ENCODE results near the gene XKR3. TPM values are rescaled to one million over a fixed set of nuclear protein-coding genes. Genes with fewer than 3 reads are reported as not detected.
"Not testable (repeated sequence)": the region's sequence is repeated elsewhere in the genome, so short reads cannot be mapped to it uniquely, and the experiment has no call there.

XKR3 gene
- not detected for total RNA-seq

- peak within 1 kb of the TSS; percentile 35 for H3K27ac Mint-ChIP-seq
- H3K27me3 Mint-ChIP-seq = no peaks in the 10 kb centered on the region
- peaks cover 1% of the 10 kb centered on the region for H3K9me3 Mint-ChIP-seq
- peak within 1 kb of the TSS; percentile 49 for H3K4me3 Mint-ChIP-seq
- peaks cover 20% of the 10 kb centered on the region for H3K4me1 Mint-ChIP-seq
- no peaks in the 10 kb centered on the region for H3K36me3 Mint-ChIP-seq
- DNase-seq = no peak
Observed at GRCh38 chr22:16824716-16825687, at the start of gene XKR3. Gene XKR3, minus strand, starts transcription at chr22:16825411. Its CDS starts 17,338 bp downstream, at chr22:16808073.

- not testable (repeated sequence) for H3K4me1 Mint-ChIP-seq, H3K27ac Mint-ChIP-seq, H3K27me3 Mint-ChIP-seq, H3K36me3 Mint-ChIP-seq, H3K9me3 Mint-ChIP-seq, H3K4me3 Mint-ChIP-seq, DNase-seq
Observed at GRCh38 chr22:16869640-16870039, 44.4 kb upstream of the XKR3 start.

GRCh38 chr22:16866167-16866566 lies 41.0 kb upstream of the XKR3 start:
- Mint-ChIP-seq H3K9me3 (peaks cover 3% of the 10 kb centered on the region), H3K36me3 (no peaks in the 10 kb centered on the region), H3K27ac (no peak overlapping the region), H3K4me1 (no peaks in the 10 kb centered on the region), H3K4me3 (no peak overlapping the region), H3K27me3 (no peaks in the 10 kb centered on the region)
- DNase-seq = no peak

GRCh38 chr22:16856851-16857250 lies 31.6 kb upstream of the XKR3 start:
- DNase-seq, H3K9me3 Mint-ChIP-seq, H3K36me3 Mint-ChIP-seq, H3K27ac Mint-ChIP-seq, H3K4me1 Mint-ChIP-seq, H3K27me3 Mint-ChIP-seq, H3K4me3 Mint-ChIP-seq: not testable (repeated sequence)

GRCh38 chr22:16854631-16855030 lies 29.4 kb upstream of the XKR3 start:
- no peaks in the 10 kb centered on the region for H3K9me3 Mint-ChIP-seq

GRCh38 chr22:16851268-16851996 lies 26.2 kb upstream of the XKR3 start:
- not testable (repeated sequence) for H3K4me1 Mint-ChIP-seq, H3K36me3 Mint-ChIP-seq, H3K4me3 Mint-ChIP-seq, H3K9me3 Mint-ChIP-seq, H3K27ac Mint-ChIP-seq, DNase-seq
- H3K27me3 Mint-ChIP-seq = peaks cover 14% of the 10 kb centered on the region

More at GRCh38 chr22:16854631-16855030, 29.4 kb upstream of the XKR3 start:
- Mint-ChIP-seq H3K4me1 (no peaks in the 10 kb centered on the region), H3K4me3 (no peak overlapping the region), H3K36me3 (no peaks in the 10 kb centered on the region), H3K27ac (no peak overlapping the region), H3K27me3 (peaks cover 11% of the 10 kb centered on the region)
- DNase-seq = no peak

- Mint-ChIP-seq H3K4me1 (no peaks in the 10 kb centered on the region), H3K27ac (no peak overlapping the region), H3K36me3 (no peaks in the 10 kb centered on the region), H3K9me3 (peaks cover 2% of the 10 kb centered on the region), H3K27me3 (peaks cover 10% of the 10 kb centered on the region), H3K4me3 (no peak overlapping the region)
- DNase-seq = no peak
Observed at GRCh38 chr22:16847271-16847670, 22.1 kb upstream of the XKR3 start.

- no peak for DNase-seq
- Mint-ChIP-seq H3K27me3 (peaks cover 3% of the 10 kb centered on the region), H3K36me3 (no peaks in the 10 kb centered on the region), H3K9me3 (peaks cover 2% of the 10 kb centered on the region), H3K4me1 (no peaks in the 10 kb centered on the region), H3K4me3 (no peak overlapping the region), H3K27ac (no peak overlapping the region)
Observed at GRCh38 chr22:16845881-16846280, 20.7 kb upstream of the XKR3 start.

- Mint-ChIP-seq H3K27me3 (peaks cover 3% of the 10 kb centered on the region), H3K4me1 (no peaks in the 10 kb centered on the region), H3K9me3 (peaks cover 2% of the 10 kb centered on the region), H3K27ac (no peak overlapping the region), H3K4me3 (no peak overlapping the region), H3K36me3 (no peaks in the 10 kb centered on the region)
- DNase-seq = no peak
Observed at GRCh38 chr22:16845465-16845864, 20.3 kb upstream of the XKR3 start.

- Mint-ChIP-seq H3K27me3 (peaks cover 3% of the 10 kb centered on the region), H3K4me1 (no peaks in the 10 kb centered on the region), H3K4me3 (no peak overlapping the region), H3K9me3 (peaks cover 2% of the 10 kb centered on the region), H3K36me3 (no peaks in the 10 kb centered on the region), H3K27ac (no peak overlapping the region)
- DNase-seq = no peak
Observed at GRCh38 chr22:16844529-16844928, 19.3 kb upstream of the XKR3 start.

GRCh38 chr22:16838073-16838472 lies 12.9 kb upstream of the XKR3 start:
- H3K27ac Mint-ChIP-seq = no peak overlapping the region
- no peak overlapping the region for H3K4me3 Mint-ChIP-seq
- H3K27me3 Mint-ChIP-seq = no peaks in the 10 kb centered on the region
- H3K4me1 Mint-ChIP-seq = no peaks in the 10 kb centered on the region
- DNase-seq = no peak
- no peaks in the 10 kb centered on the region for H3K36me3 Mint-ChIP-seq
- no peaks in the 10 kb centered on the region for H3K9me3 Mint-ChIP-seq

- Mint-ChIP-seq H3K9me3 (no peaks in the 10 kb centered on the region), H3K4me3 (no peak overlapping the region), H3K27me3 (no peaks in the 10 kb centered on the region), H3K4me1 (no peaks in the 10 kb centered on the region), H3K36me3 (no peaks in the 10 kb centered on the region), H3K27ac (no peak overlapping the region)
- DNase-seq = no peak
Observed at GRCh38 chr22:16834971-16835370, 9.8 kb upstream of the XKR3 start.

- Mint-ChIP-seq H3K4me3 (no peak overlapping the region), H3K9me3 (no peaks in the 10 kb centered on the region), H3K4me1 (no peaks in the 10 kb centered on the region), H3K36me3 (no peaks in the 10 kb centered on the region), H3K27me3 (no peaks in the 10 kb centered on the region), H3K27ac (no peak overlapping the region)
- DNase-seq = no peak
Observed at GRCh38 chr22:16831257-16831656, 6.0 kb upstream of the XKR3 start.

- DNase-seq = no peak
- peaks cover 9% of the 10 kb centered on the region for H3K4me1 Mint-ChIP-seq
- no peak overlapping the region for H3K4me3 Mint-ChIP-seq
- no peaks in the 10 kb centered on the region for H3K27me3 Mint-ChIP-seq
- H3K9me3 Mint-ChIP-seq = no peaks in the 10 kb centered on the region
- H3K36me3 Mint-ChIP-seq = no peaks in the 10 kb centered on the region
- no peak overlapping the region for H3K27ac Mint-ChIP-seq
Observed at GRCh38 chr22:16829985-16830384, 4.8 kb upstream of the XKR3 start.

GRCh38 chr22:16828876-16829275 lies 3.7 kb upstream of the XKR3 start:
- Mint-ChIP-seq H3K4me3 (no peak overlapping the region), H3K27ac (no peak overlapping the region), H3K9me3 (peaks cover 1% of the 10 kb centered on the region), H3K36me3 (no peaks in the 10 kb centered on the region), H3K4me1 (peaks cover 19% of the 10 kb centered on the region), H3K27me3 (no peaks in the 10 kb centered on the region)
- no peak for DNase-seq
